HEK293T (cell line): Measurements from ENCODE around the gene CNTLN.

Experiments used
- CTBP1 ChIP-seq: fragments of 450-650 bp; IDR thresholded peaks from 2 replicates; pipeline ENCODE4 v1.6.1; 2016; ENCODE audit warnings: borderline replicate concordance
- FOXA1 ChIP-seq: fragments of 450-650 bp; IDR thresholded peaks from 2 replicates; pipeline ENCODE4 v1.6.1; 2016; ENCODE audit warnings: mild to moderate bottlenecking
- FOXK2 ChIP-seq: fragments of 450-650 bp; IDR thresholded peaks from 2 replicates; pipeline ENCODE4 v1.6.1; 2016; ENCODE audit warnings: mild to moderate bottlenecking
- TF ChIP-seq, protein P1 (sequence below): fragments of 450-650 bp; IDR thresholded peaks from 2 replicates; pipeline ENCODE4 v1.6.1; 2016

DNA sequence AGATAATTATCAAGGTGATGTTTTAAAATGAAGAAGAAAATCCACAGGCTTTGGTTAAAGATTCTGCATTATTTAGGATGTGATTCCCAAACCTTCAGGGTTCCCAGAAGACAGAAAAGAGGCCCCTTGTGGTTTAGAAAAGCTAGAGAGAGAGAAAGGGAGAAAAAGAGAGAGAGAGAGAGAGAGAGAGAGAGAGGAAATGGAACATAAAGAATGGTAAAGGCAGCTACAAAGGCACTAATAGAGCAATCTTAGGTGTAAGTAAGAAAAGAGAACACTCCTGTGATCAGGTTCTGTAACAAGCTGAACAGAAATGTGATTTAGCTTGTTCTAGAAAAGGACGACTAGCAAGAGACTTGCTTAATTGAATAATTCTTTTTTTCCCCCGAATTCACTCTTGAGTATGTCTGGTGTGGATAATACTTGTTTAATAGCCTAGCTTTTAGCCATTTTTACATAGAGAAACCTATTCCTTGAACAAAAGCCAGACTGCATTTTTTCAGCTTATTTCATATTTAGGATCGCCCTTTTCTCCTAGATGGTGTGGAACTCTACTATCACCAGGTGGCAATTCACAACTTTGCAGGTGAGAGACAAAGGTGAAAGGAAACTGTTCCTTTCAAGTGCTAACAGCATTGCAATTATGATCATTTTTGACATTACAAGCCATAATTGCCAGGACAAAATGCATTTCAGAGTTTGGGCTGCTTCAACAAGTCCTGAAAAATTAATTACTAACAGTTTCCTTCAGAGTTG, 386.4 kb downstream of the CNTLN start:
- TF ChIP-seq, protein P1, sequence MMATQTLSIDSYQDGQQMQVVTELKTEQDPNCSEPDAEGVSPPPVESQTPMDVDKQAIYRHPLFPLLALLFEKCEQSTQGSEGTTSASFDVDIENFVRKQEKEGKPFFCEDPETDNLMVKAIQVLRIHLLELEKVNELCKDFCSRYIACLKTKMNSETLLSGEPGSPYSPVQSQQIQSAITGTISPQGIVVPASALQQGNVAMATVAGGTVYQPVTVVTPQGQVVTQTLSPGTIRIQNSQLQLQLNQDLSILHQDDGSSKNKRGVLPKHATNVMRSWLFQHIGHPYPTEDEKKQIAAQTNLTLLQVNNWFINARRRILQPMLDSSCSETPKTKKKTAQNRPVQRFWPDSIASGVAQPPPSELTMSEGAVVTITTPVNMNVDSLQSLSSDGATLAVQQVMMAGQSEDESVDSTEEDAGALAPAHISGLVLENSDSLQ, result no peak
- TF ChIP-seq CTBP1, result no peak
- no peak for TF ChIP-seq FOXK2
- no peak for TF ChIP-seq FOXA1
